Cortex of kidney (tissue), 1 donor: ENCODE results near the gene IL19.

ENCODE experiments used
- DNase-seq: peaks from one replicate; lab custom pipeline; 2025; lab: John Stamatoyannopoulos, UW

IL19 gene

GRCh38 chr1:206800411-206800810 lies 29.8 kb downstream of the IL19 start:
- no peak for DNase-seq

- DNase-seq: no peak
Observed at GRCh38 chr1:206800891-206801290, 30.3 kb downstream of the IL19 start.

GRCh38 chr1:206801467-206801866 lies 30.9 kb downstream of the IL19 start:
- DNase-seq: no peak

DNA sequence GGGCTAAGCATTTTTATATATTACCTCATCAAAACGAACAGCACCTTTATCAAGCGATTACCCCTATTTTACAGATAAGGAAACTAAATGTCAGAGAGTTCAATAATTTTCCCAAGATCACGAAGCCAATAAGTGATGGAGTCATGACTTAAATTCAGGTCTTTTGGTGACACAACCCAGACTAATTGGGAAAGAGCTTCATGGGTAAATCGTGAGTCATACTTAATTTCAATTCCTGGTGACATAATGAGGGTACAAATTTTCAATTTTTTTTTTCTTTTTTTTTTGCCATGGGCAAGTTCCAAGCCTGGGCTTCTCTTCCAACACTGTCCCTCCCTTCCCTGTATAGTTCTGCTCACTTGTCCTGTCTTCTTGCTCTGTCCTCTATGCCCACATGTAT lies 31.8 kb downstream of the IL19 start:
- DNase-seq: no peak

GRCh38 chr1:206803221-206803730 lies 32.7 kb downstream of the IL19 start:
- DNase-seq: no peak

DNA sequence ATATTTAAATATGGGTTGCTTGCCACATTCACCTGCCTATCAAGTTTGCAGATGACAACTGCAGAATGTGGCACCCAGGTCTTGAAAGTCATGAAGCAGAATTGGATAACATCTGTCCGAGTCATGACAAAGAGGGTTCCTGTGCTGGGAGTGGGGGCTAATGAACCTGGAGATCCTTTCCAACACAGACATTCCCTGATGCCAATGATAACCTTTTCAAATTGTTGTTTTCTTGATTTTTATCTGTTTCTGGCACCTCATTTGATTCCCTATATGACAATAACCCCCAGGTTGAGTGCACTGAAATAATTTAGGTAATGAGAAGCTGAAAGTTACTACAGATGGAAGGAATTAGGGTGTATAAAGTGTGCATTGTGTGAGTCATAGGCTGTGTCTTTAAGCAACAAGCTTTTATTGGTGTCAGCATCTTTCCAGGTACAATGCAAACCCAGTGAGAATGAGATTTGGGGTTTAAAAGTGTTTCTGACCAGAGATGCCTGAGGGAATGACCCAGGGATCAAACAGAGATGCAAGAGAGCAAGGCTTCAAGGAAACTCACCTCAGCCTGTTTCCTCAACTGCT lies 33.7 kb downstream of the IL19 start:
- DNase-seq: no peak

DNA sequence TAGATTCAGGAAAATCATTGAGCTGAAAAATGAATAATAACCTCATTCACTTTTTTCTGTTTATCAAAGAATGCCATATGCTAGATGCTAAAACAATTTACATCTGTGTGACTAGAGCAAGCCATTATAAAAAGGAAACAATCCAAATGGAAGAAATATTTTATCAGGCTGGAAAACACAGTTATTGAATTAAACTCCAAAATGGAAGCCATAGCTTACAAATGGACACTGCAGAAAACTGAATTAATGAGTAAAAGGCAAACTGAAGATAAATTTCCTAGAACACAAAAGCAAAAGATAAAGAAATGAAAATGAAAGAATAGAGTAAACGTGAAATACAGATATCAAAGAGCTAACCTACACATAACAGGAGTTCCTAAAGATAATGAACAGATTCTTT lies 34.8 kb downstream of the IL19 start:
- DNase-seq: no peak

DNA sequence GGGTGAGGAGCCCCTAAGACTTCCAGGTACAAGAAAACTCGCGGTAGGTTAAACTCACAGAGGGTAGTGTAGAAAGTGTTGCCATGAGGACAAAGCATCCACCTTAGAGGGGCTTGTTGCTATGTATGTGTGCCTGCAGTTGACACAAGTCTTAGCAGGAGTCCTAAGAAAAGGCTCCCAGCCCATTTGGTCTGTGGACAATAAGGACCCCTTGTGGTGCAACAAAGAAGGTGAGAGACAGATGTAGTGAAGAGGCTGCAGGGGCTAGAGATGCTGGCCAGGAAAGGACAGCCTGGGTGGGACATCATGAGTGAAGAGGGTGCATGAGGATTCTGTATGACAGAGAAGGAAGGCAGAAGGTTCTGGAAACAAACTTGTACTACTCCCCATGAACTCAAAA lies 38.0 kb downstream of the IL19 start:
- no peak for DNase-seq

DNA sequence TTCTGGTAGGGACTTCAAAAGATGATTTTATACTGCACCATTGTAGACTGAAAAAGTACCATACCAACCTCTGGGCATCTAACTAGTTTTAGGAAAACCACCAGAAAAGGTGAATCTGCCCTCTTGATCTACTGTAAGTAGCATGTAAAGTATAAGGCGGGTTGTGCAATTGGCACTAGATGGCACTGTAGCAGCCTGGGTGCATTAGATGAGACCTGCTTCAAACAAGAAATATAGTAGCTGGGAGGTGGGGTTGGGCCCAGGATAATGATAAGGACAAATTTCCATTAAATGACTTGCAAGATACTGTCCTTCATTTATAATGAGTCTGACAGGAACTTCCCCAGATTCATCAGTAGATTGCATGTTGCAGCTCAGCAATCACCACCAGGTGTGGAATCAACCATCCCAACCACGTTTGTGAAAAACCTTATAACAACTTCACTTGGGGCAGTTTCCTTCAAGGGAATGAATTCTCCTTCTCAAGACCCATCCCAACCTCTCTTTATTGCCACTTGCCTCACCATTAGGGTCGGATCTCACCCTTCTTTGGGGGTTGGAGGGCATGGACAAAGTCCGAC lies 39.0 kb downstream of the IL19 start:
- DNase-seq: no peak

GRCh38 chr1:206812471-206812870 lies 41.9 kb downstream of the IL19 start:
- DNase-seq: no peak

DNA sequence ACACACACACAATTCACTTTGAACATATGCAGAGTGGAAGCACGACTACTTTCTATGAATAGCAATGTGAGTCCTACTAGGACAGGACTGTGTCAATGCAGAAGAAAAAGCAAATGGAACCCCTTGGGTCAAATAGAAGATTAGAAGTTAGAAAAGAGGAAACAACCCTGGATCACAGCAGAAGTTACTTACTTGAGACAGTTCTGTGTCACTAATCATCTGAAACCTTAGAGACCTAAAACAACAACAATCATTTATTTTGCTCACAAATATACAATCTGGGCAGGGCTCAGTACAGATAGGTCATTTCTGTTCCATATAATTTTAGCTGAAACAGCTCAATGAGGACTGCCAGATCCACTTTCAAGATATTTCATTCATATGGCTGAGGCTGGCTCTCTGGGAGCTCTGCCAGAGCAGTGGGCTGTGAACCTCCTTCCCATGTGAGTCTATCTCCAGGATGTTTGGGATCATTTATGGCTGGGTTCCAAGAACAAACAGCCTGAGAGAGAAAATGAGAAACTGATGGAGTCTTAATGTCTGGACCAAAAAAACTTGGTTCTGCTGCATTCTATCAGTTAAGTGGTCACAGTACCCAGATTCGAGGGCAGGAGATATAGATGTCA lies 44.3 kb downstream of the IL19 start:
- no peak for DNase-seq

DNA sequence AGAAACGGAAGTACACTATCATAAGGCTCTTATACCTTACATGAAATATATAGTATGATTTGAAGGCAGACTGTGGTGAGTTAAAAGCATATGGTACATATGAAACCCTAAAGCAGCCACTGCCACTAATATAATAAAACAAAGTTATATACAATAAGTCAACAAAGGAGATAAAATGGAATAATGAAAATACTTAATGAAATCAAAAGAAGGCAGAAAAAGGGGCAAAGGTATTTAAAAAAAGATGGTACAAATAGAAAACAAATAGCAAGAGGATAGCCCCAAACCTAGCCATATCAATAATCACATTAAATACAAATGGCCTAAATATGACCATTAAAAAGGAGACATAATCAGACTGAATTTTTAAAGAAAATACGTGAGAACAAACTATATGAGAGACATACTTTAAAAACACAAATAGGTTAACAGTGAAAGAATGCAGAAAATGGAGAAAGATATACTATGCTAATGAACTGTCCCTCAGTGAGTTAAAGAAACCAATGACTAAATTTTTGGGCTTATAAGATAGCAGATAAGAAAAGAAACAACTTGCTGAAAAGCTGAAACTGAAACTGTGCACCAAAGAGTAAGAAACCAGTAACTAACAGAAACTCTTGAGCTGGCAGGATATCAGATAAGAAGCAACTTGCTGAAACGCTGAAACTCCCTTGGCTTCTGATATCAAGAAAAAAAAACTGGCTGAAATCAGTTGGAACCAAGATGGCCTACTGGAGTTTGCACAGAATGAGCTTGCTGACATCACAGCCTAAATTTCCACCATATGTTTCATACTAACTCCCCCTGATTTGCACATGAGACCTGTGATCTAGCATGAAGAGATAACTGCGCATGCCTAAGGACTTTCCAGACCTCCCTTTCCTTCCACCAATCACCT lies 46.1 kb downstream of the IL19 start:
- no peak for DNase-seq

DNA sequence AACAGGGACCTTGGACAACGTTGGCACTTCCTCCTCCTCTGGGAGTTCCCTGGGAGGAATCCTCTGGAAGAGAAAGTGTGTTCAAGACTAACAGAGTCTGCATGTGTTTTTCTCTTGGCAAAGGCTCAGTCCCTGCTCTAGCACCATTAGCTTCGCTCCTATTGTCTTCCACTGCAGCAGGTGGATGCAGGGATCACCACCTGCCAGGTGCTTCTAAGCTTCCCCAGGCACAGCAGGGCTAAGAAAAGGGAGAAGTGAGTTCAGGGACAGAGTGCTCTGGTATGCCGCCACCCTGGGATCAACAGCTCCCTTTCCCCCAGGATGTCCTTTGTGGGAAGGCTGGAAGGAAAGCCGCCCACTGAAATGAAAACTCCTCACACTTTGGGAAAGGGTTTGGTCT lies 50.9 kb downstream of the IL19 start:
- no peak for DNase-seq

DNA sequence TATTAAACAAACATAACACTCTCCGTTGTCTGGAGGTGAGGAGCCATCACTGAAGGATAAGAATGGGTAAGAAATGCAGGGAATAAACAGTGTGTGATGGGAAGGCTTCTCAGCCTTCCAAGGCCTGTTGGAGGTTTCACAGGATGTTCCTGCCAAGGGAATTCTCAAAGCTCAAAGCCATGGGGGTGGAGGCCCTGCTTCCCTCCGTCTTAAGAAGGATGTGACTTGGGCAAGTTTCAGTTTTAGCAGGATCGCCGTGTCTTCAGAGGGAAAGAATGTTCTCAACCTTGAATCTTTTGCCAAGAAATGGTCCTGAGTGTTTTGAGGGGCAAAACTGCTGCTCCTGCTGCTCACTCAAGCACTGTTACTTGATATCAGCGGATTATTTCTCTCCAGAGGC lies 53.2 kb downstream of the IL19 start:
- no peak for DNase-seq

- no peak for DNase-seq
Observed at GRCh38 chr1:206824331-206824730, 53.8 kb downstream of the IL19 start.

- DNase-seq: no peak
Observed at GRCh38 chr1:206826394-206826793, 55.8 kb downstream of the IL19 start.

GRCh38 chr1:206828061-206828460 lies 57.5 kb downstream of the IL19 start:
- DNase-seq: no peak

DNA sequence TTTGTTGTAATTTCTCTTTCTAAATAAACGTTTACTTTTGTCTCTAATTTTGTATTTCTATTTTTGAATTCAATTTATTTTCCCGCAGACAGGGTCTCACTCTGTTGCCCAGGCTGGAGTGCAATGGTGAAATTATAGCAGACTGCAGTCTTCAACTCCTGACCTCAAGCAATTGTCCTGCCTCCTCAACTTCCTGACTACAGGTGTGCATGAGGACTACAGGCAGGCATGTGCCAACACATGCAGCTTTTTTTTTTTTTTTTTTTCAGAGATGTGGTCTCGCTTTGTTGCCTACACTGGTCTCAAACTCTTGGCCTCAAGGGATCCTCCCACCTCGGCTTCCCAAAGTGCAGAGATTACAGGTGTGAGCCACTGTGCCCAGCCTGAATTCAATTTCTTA lies 58.2 kb downstream of the IL19 start:
- DNase-seq: no peak

DNA sequence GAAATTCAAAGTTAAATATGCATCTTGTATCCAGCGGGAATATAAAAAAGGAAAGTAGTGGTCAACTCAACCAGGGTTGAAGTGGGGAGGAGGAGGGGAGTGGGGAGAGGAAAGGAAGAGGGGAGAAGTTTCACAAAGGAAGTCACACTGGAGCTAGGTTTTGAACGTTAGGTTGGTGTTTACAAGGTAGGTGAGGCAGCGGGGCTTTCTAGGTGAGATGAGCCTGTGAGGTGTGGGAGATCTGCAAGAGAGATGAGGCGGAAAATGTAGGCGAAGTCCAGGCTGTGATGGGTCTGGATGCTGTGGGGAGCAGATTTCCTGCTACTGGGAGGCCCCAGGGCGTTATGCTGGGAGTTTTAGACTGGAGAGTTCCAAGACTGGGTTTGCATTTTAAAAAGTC lies 58.7 kb downstream of the IL19 start:
- no peak for DNase-seq

DNA sequence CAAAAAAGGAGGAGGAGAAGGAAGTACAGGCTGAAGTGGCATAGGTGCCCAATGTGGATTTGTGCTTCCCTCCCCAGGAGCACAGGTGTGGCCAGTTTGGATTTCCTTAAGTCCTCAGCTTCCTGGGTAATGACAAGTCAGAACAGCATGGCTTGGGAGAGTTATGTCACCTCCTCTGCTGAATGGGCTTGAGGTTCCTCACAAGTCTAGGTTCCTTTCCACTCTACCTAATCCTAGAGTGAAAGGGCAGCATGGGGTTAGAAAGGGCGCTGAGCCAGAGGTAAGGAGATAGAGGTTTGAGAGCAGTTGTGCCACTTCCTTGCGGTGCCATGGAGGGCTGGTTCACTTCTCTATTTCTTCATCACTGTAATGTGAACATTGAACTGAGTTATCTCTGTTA lies 59.3 kb downstream of the IL19 start:
- DNase-seq: no peak

- DNase-seq: no peak
Observed at GRCh38 chr1:206831650-206832049, 61.1 kb downstream of the IL19 start.

DNA sequence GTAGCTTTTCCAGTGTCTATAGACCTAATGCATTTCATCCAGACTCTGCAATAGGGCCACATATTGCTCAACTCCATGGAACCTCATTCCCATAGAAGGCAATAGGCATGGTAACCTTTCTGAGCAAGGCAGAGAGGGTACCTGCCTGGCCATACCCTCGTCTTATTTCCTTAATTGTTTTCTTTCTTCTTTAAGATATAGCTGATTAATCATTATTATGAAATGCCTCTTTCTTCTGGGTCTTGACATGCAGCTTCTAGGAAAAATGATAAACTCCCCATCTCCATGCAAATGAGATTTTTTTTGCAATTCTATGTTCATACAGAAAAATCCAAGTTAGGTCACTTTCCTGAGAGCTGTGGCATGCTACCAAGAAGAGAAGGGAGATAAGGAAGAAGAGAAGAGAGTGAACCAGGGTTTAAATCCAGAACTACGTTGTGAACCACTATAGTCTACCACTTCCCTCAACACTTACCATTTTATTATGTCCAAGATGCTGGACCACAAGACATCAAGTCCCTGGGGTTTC lies 61.8 kb downstream of the IL19 start:
- DNase-seq: no peak
